GM12872 (cell line): Measurements from ENCODE around the gene TOM1L2.

Experiments
- TF ChIP-seq, protein P1 (sequence below): IDR thresholded peaks from 3 replicates; pipeline ENCODE4 v1.5.1; 2011; ENCODE audit warnings: low read depth, mild to moderate bottlenecking, low read length, moderate library complexity; ENCODE audit not compliant: insufficient read depth

Gene TOM1L2

DNA sequence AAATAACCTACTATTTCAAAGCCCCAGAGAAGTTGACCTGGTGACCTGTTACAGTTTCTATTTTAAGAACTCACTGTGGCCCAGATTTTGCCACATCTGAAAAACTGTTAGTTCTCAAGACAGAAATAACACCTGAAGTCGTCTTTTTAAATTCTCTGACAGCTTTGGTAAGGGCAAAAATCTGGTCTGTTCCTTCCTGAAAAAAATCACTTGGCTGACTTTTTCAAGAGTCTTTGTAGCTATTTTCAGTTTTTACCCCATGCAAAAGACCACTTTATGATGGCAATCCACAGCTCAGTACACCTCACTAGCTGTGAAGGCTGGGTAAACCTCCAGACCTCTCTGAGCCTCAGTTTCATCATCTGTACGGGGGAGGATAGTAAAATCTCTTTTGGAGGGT lies 74.8 kb downstream of the TOM1L2 start:
- TF ChIP-seq, protein P1, sequence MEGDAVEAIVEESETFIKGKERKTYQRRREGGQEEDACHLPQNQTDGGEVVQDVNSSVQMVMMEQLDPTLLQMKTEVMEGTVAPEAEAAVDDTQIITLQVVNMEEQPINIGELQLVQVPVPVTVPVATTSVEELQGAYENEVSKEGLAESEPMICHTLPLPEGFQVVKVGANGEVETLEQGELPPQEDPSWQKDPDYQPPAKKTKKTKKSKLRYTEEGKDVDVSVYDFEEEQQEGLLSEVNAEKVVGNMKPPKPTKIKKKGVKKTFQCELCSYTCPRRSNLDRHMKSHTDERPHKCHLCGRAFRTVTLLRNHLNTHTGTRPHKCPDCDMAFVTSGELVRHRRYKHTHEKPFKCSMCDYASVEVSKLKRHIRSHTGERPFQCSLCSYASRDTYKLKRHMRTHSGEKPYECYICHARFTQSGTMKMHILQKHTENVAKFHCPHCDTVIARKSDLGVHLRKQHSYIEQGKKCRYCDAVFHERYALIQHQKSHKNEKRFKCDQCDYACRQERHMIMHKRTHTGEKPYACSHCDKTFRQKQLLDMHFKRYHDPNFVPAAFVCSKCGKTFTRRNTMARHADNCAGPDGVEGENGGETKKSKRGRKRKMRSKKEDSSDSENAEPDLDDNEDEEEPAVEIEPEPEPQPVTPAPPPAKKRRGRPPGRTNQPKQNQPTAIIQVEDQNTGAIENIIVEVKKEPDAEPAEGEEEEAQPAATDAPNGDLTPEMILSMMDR = no peak

DNA sequence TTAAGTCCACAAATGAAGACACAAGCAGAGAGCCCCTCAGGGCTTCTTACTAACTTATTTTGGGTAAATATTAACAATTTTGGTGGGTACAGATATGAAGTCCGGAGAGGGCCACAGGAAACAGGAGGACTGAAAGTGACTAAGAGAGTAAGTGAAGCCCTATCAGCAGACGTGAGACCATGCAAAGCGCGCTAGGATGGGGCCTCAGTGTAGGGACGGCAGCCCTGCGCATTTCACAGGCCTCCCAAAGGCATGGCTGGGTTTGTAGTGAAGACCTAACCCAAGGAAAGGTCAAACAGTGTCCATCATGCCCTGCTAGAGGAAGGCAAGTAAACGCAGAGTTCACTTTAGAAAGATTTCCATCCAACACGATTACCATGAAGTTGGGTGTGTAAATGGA lies 75.5 kb downstream of the TOM1L2 start:
- TF ChIP-seq, protein P1 = no peak

DNA sequence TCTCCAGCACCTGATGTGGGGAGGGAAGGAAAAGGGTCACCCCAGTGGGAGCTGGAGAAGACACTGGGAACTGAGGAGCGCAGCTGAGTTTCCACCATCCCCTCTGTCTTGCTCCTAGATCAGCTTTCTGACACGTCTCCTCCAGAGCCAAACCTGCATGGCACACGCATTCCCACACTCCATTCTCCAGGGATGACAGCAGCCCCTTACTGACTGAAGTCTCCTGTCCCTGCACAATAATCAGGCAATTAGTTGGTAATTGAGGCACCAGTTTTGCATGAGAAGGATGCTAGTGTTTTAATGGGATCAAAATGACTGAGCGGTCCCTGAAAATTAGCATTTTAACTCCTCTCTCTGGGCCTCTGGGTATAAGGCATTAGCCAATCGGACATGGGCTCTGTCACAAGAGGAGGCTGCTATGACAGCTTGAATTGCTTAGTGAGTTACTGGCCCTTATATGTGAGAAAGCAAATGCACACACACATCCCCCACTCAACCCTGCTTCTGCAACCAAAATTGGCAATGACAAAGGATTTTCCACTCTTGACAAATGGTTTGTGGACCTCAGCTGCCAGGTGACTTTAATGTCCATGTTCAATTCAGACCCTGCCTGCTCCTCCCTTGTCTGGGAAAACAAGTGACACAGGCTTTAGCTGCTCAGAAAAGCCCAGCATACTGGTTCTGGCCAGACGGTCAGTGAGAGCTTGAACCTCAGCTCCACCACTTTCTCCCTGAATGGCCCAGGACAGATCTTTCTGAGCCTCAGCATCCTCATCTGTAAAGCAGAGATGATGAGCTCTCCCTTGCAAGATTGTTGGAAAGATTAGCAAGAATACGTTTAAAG lies 78.2 kb downstream of the TOM1L2 start:
- TF ChIP-seq, protein P1 = no peak

DNA sequence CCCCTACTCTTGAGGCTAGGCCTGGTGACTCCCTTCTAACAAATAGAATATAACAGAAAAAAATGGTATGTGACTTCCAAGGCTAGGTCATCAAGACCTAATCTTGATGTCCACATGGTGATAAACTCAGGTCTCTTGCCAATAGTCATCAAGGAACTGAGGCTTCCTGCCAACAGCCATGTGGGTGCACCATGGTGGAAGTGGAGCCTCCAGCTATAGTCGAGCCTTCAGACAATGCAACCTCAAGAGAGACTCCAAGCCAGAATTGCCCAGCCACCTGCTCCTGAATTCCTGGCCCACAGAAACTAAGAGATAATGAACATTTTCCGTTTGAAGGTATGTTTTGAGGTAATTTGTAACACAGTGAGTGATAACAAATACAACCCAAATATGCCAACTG lies 79.5 kb downstream of the TOM1L2 start:
- TF ChIP-seq, protein P1 = no peak

DNA sequence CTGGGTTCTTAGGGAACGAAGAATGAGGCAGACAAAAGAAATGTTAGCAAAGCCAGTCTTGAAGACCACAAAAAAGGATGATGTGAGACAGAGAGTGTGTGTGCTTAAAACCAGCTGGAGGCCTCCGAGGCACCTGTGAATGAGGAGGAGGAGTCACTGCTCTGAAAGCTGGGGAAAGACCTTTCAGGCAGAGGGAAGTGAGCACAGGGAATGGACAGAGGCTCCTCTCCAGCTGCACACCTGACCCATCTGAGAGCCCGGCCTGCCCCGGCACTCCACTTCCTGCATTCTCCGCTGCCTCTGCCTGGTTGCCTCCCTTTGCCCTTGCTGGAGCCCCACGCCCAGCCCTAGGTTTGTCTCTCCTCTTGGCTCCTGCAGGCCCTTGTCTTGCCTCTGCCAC lies 80.2 kb downstream of the TOM1L2 start:
- TF ChIP-seq, protein P1 = no peak

DNA sequence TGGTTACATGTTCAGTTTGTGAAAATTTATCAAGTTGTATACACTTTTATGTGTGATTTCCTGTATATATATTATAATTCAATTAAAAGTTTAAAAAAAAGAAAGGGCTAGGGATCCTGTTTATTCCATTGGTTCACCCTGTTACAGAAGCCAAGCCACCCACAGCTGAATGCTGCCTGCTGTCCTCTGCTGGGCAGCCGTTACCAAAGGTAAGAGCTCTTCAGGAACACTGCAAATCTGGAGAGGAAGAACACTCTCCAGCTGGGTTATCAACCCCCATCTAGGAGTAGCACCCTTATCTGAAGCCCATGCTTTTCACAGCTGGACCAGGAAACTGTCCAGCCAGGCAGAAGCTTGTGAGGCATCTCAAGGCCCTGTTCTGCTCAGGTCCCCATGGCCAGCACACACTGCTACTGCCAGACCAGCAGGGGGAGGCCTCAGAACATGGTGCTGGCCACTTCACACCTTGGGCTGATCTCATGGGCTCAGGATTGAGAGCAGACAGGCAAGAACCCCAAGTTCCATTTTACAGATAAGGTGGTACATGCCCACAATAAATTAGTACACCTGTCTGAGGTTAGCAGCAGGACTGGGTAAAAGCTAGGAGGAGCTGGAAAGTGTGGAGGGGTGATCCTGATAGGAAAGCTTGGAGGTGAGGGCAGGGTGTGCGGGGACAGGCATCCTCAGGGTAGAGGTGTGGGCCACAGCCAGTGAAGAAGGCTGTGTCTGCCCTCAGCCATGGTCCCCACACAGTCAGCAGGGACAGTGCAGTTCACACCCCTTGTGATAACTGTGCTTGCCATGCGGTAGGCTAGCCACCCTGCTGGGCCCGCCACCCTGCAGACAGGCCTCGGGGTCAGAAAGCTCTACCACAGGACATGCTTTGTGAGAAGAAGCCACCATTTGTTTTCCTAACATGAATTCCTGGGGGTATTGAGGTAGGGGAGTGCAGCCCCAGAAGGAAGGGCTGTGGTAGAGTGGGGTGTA lies 81.1 kb downstream of the TOM1L2 start:
- TF ChIP-seq, protein P1 = peak; percentile 81

DNA sequence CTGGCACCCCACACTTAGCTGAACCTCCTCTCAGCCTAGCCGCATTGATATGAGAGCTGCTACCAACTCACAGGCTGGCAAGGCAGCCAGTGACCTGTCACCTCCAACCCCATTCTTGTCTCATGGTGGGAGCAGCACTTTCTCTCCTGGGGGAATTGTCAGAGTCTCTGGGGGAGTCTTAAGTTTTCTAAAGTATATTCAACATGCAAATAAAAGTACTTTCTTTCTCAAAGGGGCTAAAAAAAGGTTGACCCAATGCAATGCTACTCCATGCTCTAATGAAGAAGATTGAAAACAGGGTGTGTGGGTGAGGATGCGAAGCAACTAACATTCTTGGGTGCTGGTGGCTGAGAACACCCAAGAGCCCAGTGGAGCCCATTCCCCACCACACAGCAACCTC lies 82.3 kb downstream of the TOM1L2 start:
- TF ChIP-seq, protein P1 = no peak
